HG03460 (cell line): ENCODE results near the gene ZCCHC2.

Experiments used
- ATAC-seq: cut with Tn5 transposase; IDR thresholded peaks from one replicate; pipeline ENCODE4 v1.9.1; 2021; ENCODE audit not compliant: unreplicated experiment

Gene ZCCHC2

DNA sequence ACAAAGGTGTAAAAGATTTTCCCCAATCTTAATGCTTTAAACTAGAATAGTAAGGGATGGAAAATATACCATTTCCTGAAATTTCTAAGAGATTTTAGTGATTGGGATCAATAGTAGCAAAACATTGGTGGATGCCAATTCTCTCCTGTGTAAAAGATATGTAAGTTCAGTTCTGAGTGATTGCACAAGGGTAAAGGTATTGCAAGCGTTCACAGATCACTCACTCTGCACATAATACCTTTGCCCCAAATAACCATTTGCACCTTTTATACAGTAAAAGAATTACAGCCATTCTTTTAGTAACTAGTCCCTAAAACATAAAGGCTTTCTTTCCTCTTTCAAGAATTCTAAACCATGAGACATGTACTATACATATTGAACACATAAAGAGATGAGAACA lies 13.0 kb upstream of the ZCCHC2 start:
- ATAC-seq, result no peak

DNA sequence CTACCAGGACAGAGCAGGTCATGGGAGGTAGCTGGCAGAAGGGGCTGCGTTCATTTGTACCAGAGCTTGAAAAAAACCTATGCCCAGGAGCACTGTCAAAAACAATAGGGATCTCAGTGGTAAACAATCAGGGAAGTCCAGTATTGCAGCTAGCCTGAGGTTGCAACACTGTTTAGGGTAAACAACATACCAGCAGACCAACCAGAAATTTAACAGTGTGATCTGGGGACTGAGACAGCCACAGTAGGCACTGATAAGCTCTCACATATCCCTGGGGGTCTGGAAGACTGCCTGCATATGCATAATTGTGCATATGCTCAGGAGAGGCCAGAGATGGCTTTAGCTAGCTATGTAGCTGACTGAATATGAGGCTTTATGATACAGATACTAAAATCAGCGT lies 12.0 kb upstream of the ZCCHC2 start:
- no peak for ATAC-seq

- no peak for ATAC-seq
Measured at GRCh38 chr18:62512532-62512931, 10.3 kb upstream of the ZCCHC2 start.

DNA sequence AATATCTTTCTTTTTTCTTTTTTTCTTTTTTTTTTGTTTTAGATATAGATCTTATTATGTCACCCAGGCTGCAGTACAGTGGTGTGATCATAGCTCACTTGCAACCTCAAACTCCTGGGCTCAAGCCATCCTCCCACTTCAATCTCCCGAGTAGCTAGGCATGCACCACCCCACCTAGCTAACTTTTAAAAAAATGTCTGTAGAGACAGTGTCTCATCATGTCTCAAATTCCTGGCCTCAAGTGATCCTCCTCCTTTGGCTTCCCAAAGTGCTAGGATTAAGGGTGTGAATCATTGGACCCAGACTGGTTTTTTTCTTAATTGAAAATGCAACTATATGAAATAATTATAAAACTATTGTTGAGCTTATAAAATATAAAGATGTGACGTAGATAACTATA lies 9.8 kb upstream of the ZCCHC2 start:
- ATAC-seq, result no peak

DNA sequence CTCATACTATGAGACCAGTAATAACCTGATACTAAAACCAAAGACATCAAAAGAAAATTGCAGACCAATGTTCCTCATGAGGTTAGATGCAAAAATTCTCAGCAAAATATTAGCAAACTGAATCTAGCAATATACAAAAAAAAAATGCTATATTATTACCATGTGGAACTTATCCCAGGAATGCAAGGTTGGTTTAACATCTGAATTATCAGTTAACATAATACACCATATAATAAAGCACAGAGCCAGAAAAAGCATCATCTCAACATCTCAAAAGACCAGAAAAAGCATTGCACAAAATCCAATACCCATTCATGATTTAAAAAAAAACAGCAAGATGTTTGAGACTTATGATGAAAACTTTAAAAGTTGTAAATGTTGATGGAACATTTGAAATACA lies 8.3 kb upstream of the ZCCHC2 start:
- no peak for ATAC-seq

DNA sequence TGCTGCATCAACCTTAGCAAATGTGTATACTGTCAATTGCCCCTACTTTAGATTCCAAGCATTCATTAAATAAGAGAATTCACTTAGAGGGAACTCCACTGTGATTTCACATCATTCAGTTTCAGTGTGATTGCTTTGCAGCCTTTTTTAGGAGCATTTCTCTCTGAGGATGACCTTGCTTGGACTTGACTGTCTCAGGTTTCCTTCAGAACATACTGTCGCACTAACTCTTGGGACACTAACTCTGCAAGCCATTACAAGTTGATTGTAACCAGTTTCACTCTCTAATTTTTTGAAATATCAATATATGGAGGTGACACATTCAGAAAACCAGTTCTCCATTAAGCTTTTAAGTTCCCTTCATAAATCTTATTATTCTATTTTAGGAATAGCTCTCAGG lies 6.6 kb upstream of the ZCCHC2 start:
- no peak for ATAC-seq

DNA sequence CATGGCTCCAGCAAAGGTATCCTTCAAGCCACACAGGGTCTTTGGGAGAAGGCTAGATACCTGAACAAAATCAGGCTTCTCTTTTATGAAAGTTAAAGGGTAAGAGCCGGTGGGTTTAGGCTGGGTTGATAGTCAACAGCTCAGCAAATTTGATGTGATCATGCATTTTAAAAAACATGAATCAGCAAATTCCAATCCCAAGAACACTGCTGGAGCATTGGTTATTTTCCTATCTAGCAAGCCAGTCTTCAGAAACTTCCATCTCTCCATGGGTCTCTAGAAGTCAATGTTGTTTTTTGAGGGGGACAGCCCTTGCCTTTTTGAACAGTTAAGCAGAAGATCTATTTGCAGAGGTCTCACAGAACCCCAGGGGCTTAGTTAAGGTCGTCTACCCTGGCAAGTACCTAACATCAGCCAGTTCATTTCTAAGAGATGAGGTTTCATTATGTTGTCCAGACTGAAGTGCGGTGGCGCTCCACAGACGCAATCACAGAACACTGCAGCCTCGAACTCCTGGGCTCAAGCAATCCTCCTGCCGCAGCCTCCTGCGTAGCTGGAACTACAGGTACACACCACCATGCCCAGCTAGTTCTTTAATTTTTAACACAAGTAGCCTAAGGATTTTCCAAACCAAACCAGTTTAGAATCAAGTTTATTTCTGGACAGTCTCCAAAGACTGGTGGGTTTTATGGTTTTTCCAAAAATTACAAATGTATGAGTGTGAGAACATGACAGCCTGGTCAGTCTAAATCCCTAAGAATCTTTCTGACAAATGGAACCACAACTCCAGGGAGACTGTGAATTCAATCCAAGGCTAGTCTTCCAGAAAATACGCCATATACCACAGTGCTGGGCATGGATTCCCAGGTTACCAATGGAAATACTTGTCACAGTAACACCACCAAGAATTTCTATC lies 4.1 kb upstream of the ZCCHC2 start:
- no peak for ATAC-seq

DNA sequence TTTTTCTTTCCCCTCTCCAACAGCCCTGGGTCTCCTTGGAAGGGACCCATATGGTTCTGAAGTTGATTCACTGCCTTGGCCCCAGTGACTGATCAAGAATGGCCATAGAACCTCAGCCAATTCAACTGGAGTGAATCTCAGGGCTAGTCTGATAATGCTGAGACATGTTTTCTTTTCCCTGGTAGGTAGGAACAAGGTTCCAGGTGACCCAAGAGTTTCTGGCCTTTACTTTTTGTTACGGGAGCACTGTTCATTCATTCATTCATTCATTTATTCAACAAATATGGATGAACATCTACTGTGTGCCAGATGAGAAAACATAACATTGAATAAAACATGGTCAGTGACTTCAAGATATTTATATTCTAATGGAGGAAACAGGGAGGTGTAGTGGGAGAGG lies 3.1 kb upstream of the ZCCHC2 start:
- ATAC-seq, result no peak

DNA sequence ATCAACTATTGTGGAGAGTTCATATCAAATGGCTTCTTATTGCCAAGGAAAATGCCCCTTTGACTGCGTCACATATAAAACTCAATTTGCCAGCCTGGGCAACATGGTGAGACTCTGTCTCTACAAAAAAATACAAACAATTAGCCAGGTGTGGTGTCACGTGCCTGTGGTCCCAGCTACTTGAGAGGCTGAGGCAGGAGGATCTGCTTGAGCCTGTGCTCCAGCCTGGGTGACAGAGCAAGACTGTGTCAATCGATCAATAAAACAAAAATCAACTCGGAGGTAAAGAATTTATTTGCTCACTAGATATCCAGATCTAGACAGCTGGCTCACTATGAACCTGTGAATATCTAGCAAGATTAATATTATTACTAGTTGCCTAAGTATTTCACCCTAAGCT lies 1.7 kb upstream of the ZCCHC2 start:
- ATAC-seq, result no peak

DNA sequence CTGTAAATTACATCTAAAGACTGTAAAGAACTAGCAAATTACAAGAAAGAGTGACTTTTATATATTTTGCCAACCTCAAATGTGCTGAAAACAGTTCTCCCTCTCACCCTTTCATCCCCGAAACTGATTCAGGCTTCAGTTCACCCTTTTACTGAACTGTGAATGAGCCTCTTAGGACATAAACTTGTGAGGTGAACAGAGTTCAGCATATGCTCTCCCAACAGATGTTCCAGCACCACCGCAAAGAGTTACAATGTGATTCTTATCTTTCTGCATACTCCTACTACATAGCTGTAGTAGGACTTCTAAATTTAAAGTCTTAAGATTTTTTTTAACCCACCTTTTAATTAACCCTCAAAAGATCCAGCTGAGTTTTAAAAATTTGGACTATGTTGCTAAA lies 1.2 kb upstream of the ZCCHC2 start:
- ATAC-seq, result no peak

GRCh38 chr18:62522178-62522503 lies 684 bp upstream of the ZCCHC2 start:
- ATAC-seq, result peak; percentile 3

DNA sequence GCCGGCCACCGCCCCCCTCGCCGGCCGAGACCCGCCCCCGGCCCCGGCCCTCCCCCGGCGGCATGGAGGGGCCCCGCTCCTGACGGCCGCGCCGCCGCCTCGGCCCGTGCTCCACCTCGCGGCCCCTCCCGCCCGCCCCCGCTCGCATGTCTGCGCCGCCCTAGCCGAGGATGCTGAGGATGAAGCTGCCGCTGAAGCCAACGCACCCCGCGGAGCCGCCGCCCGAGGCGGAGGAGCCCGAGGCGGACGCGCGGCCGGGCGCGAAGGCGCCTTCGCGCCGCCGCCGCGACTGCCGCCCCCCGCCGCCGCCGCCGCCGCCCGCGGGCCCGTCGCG lies 397 bp downstream of the ZCCHC2 start:
- no peak for ATAC-seq

DNA sequence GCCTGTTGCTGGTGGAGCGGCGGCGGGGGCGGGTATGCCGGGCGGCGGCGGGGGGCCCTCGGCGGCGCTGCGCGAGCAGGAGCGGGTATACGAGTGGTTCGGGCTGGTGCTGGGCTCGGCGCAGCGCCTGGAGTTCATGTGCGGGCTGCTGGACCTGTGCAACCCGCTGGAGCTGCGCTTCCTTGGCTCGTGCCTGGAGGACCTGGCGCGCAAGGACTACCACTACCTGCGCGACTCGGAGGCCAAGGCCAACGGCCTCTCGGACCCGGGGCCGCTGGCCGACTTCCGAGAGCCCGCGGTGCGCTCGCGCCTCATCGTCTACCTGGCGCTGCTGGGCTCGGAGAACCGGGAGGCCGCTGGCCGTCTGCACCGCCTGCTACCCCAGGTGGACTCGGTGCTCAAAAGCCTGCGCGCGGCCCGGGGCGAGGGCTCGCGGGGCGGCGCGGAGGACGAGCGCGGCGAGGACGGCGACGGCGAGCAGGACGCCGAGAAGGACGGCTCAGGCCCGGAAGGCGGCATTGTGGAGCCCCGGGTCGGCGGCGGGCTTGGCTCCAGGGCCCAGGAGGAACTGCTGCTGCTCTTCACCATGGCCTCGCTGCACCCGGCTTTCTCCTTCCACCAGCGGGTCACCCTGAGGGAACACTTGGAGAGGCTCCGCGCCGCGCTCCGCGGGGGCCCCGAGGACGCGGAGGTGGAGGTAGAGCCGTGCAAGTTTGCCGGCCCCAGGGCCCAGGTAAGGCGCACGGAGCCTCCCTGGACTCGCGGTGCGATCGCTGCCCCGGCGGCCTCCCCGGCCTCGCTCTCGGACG lies 1.0 kb downstream of the ZCCHC2 start:
- ATAC-seq, result no peak

DNA sequence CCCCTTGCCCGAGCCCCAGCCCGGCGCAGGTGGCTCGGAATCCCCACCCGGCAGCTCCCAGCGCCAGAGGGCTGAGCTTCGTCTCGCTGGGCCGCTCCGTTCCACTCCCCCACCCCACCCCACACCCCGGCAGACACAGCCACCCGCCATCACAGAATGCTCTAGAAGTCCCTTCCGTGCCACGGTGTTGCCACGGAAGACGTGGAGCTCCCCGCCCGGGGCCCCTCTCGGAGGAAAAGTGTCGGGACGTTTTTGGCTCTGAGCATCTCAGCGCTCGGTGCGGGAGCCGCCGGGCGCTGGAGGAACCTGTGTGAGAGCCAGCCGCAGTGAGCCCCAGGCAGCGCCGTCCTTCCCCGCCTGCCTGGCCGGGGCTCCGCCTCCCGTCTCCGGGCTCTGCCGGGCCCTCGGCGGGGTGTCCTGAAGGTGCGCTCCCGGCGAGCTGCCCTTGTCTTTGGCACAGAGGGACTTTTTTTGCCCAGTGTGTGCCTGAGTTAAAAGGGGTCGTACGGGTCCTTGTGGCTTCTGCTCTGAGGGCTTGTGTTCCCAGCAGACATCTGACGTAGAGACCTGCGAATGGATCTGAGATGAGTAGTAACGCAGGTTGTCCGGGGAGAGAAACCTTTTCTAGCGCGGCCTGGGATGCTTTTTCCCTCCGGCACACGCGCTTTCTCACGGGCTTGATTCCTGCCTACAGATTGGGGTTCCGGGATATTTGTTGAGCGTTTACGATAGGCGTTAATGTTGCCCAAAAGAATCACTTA lies 1.8 kb downstream of the ZCCHC2 start:
- no peak for ATAC-seq

- no peak for ATAC-seq
Measured at GRCh38 chr18:62525608-62526007, 2.8 kb downstream of the ZCCHC2 start.

GRCh38 chr18:62526098-62527025 lies 3.5 kb downstream of the ZCCHC2 start:
- peak; percentile 16 for ATAC-seq

GRCh38 chr18:62529597-62529996 lies 6.8 kb downstream of the ZCCHC2 start:
- ATAC-seq, result no peak

GRCh38 chr18:62531078-62531477 lies 8.3 kb downstream of the ZCCHC2 start:
- no peak for ATAC-seq

DNA sequence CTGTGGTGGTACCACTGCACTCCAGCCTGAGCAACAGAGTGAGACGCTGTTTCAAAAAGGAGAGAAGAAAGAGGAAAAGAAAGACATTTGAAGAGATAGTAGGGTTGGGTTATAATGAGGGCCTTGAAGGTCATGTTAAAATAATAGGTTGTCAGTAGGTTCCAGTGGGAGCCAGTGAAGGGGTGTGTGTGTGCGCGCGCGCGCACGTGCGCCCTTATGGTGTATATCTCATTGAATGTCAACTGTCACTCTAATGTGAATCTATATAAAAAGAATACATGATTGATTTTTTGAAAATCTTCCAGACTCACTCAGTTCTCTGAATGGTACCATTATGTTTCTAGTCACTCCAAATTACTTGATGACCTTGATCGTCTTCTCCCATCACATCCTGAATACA lies 9.1 kb downstream of the ZCCHC2 start:
- ATAC-seq, result no peak

DNA sequence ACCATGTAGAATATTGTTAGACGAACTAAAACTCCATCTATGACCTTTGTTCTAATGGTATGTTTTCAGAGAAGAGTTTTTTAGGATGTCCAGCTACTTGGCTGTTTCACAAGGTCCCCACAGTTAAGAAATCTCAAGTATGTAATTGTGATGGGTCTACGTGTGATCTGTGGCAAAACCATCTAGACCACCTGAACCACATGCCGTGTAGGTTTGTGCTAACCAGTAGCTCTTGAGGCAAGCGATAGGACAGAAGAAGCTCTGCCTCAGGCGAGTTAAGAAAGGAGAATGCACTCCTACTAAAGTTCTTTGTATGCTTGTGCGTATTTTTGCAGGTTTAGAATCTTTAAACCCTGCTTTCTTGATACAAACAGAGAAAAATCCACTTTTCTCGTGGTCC lies 13.2 kb downstream of the ZCCHC2 start:
- no peak for ATAC-seq
